DND-41 (cell line): ENCODE measurements around the gene NCS1.

Source experiments
- ATAC-seq: fragments of 200-7000 bp; cut with Tn5 transposase; 3 replicates; pipeline ENCODE4 v1.9.1; 2021; ENCODE audit warnings: low read depth; ENCODE audit not compliant: insufficient read depth
- DNase-seq: peaks from one replicate; pipeline ENCODE4 v3.0.0-alpha.2; 2020
- H2AFZ ChIP-seq: 2 replicates; pipeline ENCODE4 v1.6.0; 2012; ENCODE audit warnings: low read depth, low read length
- H3K27ac ChIP-seq: 2 replicates; pipeline ENCODE4 v1.5.1; 2012; ENCODE audit warnings: low read length, inconsistent platforms
- H3K27me3 ChIP-seq: fragments of 200-600 bp; sonication (generic); 2 replicates; pipeline ENCODE4 v1.6.0; 2012; ENCODE audit warnings: low read length, mild to moderate bottlenecking, inconsistent platforms; ENCODE audit not compliant: insufficient read depth, poor library complexity
- H3K36me3 ChIP-seq: 2 replicates; pipeline ENCODE4 v1.5.1; 2012; ENCODE audit warnings: low read length, inconsistent platforms; ENCODE audit not compliant: insufficient read depth
- H3K4me1 ChIP-seq: 2 replicates; pipeline ENCODE4 v1.5.1; 2012; ENCODE audit warnings: mild to moderate bottlenecking, low read length; ENCODE audit not compliant: insufficient read depth
- H3K4me2 ChIP-seq: 2 replicates; pipeline ENCODE4 v1.6.0; 2012; ENCODE audit warnings: mild to moderate bottlenecking, moderate library complexity, low read length, inconsistent platforms; ENCODE audit not compliant: insufficient read depth
- H3K4me3 ChIP-seq, 2 experiments: fragments of 200-600 bp in 1 of 2; shearing (Covaris generic) in 1 of 2; 2 replicates each; pipeline ENCODE4 v1.5.1; 2012 to 2016; ENCODE audit warnings: inconsistent platforms in 2 of 2, low read length in 2 of 2, mild to moderate bottlenecking in 2 of 2, low read depth in 1 of 2, moderate library complexity in 1 of 2
- H3K79me2 ChIP-seq: 2 replicates; pipeline ENCODE4 v1.6.0; 2012; ENCODE audit warnings: low read length, inconsistent platforms; ENCODE audit not compliant: insufficient read depth
- H3K9ac ChIP-seq: 2 replicates; pipeline ENCODE4 v1.6.0; 2012; ENCODE audit warnings: low read depth, mild to moderate bottlenecking, inconsistent platforms, low read length, moderate library complexity
- H3K9me3 ChIP-seq: 2 replicates; pipeline ENCODE4 v1.5.1; 2012; ENCODE audit warnings: low read length, moderate library complexity, mild to moderate bottlenecking, inconsistent platforms; ENCODE audit not compliant: insufficient read depth, severe bottlenecking
- H4K20me1 ChIP-seq: 2 replicates; pipeline ENCODE4 v1.6.0; 2012; ENCODE audit warnings: low read length; ENCODE audit not compliant: insufficient read depth
- CTCF ChIP-seq: IDR thresholded peaks from 2 replicates; pipeline ENCODE4 v1.5.1; 2012; ENCODE audit warnings: borderline replicate concordance, low read length, moderate library complexity, mild to moderate bottlenecking; ENCODE audit not compliant: poor library complexity, severe bottlenecking; ENCODE audit errors: extremely low read depth
- EZH2 ChIP-seq: IDR thresholded peaks from 3 replicates; pipeline ENCODE4 v1.6.1; 2012; ENCODE audit warnings: borderline replicate concordance, low read depth, mild to moderate bottlenecking, moderate library complexity, low read length, inconsistent platforms; ENCODE audit not compliant: severe bottlenecking

The NCS1 gene

DNA sequence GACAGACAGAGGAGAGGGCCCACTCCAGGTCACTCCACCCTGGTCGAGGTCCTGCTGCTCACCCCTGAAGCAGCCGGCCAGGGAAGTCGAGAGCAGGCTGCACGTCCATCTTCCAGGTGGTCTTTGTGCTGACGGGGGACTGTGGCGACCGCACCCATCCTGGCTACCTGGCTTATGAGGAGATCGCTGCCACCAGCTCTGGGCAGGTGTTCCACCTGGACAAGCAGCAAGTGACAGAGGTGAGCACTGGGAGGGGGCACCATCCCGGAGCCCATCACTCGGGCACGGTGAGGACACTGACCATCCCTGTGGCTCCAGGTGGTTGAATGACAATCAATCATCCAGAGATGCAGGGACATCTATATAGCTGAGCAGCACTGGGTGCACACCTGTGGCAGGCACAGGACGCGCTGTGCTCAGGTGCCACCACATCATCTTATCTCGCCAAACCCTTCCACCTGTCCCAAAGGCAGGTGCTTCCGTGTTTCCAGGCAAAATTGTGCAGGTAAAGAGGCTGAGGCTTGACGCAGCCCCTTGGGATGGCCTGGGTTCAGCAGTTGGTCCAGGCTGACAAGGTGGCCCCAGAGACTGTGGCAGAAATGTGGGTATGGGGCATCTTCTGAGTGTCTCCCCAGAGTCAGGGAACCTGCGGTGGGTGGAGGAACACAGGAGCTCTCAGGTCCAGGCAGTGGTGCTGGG, 114.0 kb downstream of the NCS1 start:
- H3K4me3 ChIP-seq, result no peak overlapping the region
- no peak overlapping the region for H2AFZ ChIP-seq
- H3K9ac ChIP-seq, result no peak overlapping the region
- no peaks in the 10 kb centered on the region for H3K79me2 ChIP-seq
- H3K27ac ChIP-seq, result no peak overlapping the region
- DNase-seq, result no peak
- H3K9me3 ChIP-seq, result no peaks in the 10 kb centered on the region
- no peaks in the 10 kb centered on the region for H3K27me3 ChIP-seq
- no peak overlapping the region for H3K4me2 ChIP-seq
- H3K4me1 ChIP-seq, result no peaks in the 10 kb centered on the region
- H3K36me3 ChIP-seq, result no peaks in the 10 kb centered on the region
- no peaks in the 10 kb centered on the region for H4K20me1 ChIP-seq
- no peak for ATAC-seq
- TF ChIP-seq CTCF, result no peak
- TF ChIP-seq EZH2, result no peak
